GM18499 (cell line): ENCODE results near the gene INSYN2A.

Source experiments
- ATAC-seq: cut with Tn5 transposase; IDR thresholded peaks from one replicate; pipeline ENCODE4 v1.9.1; 2021; ENCODE audit warnings: moderate number of reproducible peaks; ENCODE audit not compliant: insufficient read depth, unreplicated experiment

Gene INSYN2A, protein sequence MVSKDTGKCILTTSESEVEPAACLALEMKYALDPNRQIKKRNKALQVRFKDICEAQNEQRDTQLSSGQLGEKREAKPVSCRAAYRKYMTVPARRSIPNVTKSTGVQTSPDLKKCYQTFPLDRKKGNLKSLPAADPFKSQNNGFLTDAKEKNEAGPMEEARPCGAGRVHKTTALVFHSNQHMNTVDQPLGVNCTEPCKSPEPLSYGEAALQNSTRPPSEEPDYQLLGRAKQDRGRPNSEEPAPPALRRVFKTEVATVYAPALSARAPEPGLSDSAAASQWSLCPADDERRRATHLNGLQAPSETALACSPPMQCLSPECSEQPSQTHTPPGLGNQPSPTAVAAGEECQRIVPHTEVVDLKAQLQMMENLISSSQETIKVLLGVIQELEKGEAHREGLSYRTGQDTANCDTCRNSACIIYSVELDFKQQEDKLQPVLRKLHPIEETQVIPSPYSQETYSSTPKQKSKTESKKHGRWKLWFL

DNA sequence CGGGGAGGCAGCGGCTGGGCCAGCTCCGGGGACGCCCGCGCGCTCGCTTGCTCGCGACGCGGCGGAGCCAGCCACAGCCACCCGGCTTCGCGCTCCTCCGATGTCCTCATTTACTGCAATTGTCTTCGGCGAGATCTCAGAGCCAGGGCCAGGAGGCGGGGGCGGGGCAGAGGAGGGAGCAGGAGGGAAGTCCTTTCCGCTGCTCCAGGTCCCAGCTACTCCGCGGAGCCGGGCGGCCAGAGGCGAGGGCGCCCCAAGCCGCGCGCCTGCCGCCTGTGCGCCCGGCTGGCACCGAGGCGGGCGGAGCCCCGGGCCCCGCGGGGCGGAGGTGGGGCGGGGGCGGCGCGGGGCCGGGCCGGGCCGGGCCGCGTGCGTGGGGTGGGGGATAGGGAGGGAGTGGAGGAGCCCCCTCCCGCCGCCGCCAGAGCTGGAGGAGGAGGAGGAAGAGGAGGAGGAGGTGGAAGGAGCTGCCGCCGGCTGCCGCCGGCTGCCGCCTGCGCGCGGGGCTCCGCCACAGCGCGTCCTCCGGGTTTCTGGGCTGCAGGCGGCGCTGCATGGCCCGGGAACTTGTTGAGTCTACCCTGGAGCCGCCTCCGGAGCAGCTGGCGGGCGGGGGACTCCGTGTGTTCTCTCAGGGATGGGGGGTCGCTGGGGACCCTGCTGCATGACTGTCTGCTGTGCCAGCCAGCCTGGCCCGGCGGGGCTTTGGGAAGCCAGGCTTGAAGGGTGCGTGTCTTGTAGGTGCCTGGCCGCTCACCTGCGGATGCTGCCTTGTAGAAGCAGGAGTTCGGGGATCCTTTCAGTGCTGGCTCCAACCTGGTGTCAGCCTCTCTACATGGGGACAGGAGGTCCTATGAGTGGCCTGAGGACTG, at the start of gene INSYN2A:
Gene INSYN2A, minus strand, starts transcription at position 310 of the 872 bp plus-strand sequence. CDS start 20,196 bp downstream, outside the sequence.
- no peak for ATAC-seq

DNA sequence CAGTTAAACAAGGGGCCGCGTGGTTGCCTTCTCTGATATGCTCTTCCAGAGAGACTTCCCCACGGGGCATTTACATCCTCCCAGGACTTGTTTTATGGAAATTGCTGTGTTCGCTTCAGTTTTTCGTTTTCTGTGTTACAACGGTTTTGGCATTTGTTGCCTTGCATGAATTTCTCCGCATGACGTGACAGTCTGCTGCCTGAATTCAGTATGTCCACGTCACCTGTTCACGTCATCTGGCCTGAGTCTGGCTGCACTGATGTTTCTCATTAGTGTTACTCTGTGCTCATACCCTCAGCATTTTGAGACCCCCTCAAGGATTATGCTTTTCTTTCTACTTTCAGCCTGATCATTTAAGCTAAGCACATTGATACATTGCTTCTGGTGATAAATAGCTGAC, 49.1 kb upstream of the INSYN2A start:
- ATAC-seq, result no peak

DNA sequence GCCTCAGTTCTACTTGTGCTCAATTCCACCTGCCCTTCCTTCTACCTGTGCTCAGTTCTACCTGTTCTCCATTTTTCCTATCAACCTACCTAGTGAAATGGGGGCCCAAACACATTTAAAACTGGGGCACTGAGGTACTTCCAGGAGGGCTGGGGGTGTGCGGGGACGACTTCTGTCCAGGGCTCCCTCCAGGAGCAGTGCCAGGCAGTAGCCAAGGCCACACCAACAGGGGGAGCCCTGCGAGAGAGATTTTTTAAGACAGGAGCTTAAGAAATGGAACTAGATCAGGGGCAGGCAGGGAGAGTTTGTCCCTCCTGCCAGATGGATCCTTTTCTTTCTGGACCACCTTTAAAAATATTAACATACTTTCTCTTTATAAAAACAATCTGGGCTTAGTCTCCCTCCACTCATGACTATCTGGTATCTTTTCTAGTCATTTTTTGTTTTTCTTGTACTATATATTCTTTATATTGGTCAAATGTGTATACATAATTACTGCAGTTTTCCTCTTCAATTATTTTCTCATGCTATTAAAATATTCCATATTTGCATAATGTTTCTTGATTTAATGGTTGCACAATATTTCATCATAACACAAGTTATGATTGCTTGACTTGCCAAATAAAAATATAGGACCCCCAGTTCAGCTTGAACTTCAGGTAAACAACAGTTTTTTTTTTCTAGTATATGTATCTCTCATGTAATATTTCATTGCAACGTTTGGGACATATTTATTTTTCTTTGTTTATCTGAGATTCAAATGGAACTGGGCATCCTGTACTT, 47.3 kb upstream of the INSYN2A start:
- ATAC-seq, result no peak

DNA sequence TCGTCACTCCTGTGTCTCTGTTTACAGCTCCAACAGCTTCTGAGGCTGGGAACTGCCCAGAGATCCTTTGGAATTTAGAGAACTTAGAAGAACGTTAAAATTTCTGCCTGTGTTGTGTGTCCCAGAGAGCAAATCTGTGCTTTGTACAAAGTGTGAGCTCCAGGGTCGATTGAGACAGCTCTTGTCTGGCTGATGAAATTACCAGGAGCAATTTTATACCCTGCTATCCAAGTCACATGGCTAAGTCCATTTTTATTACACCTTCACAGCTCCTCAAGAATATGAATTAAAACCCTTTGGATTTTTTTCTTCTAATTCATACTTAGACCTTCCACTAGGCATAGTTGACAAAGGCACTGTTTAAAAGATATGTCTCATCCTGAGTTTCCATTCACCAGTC, 46.5 kb upstream of the INSYN2A start:
- no peak for ATAC-seq

DNA sequence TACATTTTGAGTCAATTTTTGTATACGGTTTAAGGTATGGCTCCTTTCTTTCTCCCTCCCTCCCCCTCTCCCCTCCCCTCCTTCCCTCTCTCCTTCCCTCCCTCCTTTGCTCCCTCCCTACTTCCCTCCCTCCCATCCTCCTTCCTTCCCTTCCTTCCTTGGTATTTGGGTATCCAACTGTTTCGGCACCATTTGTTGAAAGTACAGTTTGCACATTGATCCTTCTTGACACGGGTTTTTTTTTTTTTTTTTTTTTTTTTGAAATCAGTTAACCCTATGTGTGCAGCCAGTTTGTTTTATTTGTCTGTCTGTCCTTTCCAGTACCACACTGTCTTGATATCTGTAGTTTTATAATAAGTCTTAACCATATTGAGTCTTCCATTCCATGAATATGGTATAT, 39.9 kb upstream of the INSYN2A start:
- ATAC-seq, result no peak

DNA sequence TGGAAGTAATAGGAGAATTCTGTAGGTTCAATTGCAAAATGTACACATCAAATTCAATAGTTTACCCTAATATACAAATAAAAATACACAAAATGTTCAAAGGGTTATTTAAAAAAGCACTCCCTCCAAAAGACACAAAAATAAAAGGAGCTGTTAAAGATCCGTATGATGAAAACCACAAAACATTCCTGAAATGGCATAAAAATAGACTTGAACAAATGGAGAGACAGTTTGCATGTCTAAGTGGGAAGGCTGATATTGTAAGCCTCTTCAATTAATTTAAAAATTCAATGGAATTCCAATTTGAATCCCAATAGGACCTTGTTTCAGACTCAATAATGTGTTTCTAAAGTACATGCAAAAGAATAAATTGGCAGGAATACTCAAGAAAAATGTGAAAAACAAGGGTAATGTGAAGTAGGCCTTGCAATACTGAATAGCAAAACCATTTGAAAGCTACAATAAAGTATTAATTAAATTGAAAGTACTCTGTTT, 38.0 kb upstream of the INSYN2A start:
- ATAC-seq, result no peak

DNA sequence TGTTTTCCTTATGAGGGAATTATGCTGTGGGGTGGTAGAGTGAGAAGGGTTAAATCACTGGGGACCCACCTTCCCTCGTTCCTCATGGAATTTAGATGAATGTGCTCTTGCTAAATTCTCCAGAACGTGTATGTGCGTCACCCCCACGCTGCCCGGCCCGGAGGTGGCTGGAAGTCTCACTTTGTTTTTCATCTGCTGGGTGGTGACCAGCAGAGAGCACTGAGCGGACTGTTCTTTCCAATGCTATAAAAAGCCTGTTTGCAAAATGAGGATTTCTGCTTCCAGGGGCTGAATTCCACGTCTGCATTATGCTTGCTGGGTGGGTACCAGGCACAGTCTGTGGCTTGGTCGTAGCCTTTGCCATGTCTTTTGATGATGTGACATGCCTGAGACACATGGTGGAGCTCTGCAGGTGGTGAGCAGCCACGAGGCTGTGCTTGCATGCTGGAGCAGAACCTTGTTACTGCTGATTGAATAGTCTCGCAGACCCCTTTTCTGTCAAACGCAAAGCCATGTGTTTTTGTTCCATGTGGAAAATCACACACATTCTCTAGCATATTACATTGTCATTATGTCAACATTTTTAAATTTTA, 31.9 kb upstream of the INSYN2A start:
- ATAC-seq, result no peak

DNA sequence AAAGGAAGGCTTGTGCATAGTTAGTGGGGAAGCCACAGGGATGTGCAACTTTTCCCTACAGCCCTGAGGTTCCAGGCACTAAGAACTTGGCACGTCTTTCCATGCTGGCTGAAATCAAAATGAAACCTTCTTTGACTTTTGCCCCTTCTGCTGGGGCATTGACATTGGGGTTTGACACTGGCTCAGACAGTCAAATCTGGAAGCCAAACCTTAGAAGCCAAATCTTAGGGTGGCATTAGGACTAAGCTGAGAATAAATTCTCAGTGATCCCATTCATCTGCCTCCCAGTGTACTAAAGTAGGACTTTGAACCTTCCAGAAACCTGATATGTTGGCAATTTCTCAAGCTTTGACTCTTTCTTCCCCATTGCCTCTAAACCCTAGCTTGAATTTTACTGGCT, 31.3 kb upstream of the INSYN2A start:
- no peak for ATAC-seq

DNA sequence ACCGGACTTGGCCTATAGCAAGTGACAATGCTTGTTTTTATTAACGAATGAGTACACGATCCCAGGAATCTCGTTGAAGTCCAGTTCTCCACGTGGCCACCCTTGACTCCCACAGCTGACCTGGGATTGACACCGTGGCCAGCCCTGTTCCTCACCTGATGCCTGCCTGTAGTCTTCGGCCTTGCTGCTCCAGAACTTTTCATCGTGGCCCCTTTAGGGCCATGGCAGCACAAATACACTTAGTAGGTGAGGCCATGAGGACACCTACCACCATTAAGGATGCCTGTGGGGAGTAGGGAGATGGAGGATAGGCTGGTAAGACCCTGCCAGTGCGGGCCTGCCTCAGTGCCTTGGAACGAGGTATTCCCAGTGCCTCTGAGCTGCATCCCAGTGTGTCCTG, 30.6 kb upstream of the INSYN2A start:
- ATAC-seq, result no peak

DNA sequence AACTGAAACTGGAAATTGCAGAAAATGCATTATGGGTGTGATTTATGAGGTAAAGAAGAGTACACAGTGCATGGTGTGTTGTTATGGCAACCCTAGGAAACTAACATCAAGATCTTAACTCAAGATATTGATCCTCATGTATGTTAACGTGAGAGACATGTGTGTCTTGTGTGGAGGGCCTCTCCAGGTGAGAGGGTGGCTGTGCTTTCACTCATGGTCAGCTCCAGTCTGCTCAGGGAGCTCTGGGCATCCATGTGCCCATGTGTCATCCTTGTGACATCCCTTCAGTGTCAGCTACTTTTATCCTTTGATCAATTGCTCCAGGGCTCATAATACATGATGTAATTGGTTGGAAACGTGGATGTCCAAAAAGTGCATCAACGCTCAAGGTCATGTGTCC, 24.9 kb upstream of the INSYN2A start:
- ATAC-seq, result no peak

DNA sequence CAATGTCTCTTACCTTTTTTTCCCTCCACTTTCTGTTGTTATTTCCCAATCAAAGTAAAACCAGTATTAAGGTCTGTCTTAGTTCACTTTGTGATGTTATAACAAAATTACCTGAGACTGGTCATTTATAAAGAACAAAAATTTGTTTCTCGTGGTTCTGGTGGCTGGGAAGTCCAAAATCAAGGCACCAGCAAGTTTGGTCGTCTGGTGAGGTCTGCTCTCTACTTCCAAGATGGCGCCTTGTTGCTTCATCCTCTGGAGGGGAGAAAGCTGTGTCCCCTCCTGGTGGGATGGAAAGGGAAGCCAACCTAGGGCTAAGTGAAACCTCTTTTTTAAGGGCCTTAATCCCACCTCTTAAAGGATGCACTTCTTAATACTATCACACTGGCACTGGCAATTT, 22.3 kb upstream of the INSYN2A start:
- no peak for ATAC-seq

DNA sequence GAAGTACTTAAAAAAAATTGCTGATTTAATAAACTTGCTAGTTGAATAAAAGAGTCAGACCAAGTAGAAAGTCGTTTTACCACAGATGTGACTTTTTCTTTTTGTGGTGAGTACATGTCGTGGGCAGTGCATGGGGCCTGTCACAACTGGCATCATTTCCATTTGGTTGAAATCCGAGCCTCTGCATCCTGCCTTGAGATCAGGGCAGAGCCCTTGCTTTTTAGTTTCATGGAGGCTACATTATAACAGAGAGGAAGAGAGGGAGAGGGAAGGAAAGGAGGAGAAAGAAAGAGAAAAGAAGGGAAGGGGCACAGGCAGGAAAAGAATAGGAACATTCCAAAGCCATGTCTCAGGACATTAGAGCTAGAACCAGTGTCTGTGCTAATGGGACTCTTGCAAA, 20.4 kb upstream of the INSYN2A start:
- no peak for ATAC-seq

DNA sequence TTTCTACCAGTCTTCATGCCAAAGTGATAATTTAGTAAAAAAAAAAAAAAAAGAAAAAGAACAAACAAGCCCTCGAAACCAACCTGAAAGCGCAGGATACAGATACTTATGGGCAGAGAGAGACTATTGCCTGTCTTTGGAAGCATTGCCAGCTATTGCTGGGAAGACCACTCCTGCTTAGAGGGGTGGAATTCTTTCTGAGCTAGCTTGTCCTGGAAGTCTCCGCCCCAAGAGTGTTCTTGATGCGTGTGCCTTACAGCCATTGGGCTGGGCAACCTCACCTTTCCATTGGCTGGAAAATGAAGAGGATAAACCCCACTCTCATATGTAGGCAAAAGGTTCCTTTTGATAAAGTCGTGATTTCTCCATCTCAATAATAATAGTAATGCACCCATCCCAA, 19.9 kb upstream of the INSYN2A start:
- ATAC-seq, result no peak

DNA sequence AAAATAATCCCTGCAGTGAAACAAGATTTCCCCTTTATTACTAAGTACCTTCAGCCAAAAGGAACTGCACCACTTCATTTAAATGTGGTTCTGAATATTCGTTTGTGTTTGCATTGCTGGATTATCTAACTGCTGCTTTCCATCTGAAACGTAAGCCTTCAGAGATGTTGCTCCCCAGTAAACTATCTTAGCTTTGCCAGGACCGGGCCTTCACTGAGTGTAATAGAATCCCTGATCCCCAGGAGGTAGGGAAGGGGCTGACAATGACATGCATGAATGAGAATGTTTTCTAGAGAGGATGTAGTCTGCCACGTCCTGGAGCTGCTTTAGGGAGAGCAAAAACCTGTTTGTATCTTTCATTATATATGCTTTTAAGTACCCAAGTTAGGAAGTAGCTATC, 19.5 kb upstream of the INSYN2A start:
- ATAC-seq, result no peak

DNA sequence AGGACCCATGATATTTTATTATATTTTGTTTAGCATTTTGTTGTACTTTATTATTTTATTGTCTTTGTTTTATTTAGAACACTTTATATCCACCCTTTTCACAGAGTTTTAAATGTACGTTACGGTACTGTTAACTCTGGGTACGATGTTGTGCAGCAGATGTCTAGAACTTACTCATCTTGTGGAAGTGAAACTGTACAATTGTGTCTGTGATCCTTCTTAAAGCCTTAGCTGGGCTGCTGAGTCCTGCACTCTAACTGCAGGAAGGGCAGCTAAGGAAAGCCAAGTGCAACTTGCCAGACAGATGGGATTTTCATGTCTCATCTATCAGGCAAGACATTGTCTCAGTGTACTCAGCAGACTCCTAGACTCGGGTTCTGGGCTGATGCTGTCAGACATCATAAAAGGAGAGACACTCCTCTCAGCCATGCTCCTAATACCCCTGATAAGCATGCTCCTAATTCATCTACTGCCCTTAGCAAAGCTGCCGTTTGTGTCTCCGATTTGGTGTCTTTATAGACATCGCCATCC, 14.6 kb upstream of the INSYN2A start:
- no peak for ATAC-seq

DNA sequence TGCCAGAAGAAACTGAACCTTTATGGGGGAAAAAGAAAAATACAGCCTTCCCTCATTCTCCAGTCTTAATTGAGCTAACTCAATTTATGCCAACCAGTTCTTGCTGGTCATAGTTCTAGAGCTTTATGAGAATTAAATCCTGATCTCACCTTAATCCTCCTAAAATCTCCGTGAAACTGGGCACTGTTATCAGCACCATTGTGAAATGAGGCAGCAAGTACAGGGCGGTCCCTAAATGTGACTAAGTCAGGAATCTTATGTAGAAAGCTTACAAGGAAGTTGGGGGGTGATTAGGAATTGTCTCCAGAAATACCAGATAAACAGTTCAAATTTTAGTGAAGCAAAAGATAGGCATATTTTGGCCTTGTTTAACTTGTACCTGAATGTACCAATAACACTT, 10.7 kb upstream of the INSYN2A start:
- ATAC-seq, result no peak

DNA sequence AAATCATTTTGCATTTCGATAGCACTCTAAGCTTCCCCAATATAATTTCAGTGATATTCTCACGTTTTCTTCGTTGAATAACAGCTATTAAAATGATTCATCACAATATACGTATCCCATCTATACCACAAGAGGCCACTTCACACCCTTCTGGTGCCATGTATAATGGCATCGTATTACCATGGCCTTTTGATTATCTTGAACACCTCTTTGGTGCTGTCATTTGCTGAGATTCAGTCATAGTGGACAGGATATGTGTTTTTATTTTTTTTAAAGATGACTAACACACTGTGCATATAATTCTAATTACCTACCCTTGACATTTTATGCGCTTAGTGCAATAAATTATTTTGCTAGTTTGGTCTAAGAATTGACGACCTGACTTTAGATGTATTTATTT, 6.7 kb upstream of the INSYN2A start:
- no peak for ATAC-seq

DNA sequence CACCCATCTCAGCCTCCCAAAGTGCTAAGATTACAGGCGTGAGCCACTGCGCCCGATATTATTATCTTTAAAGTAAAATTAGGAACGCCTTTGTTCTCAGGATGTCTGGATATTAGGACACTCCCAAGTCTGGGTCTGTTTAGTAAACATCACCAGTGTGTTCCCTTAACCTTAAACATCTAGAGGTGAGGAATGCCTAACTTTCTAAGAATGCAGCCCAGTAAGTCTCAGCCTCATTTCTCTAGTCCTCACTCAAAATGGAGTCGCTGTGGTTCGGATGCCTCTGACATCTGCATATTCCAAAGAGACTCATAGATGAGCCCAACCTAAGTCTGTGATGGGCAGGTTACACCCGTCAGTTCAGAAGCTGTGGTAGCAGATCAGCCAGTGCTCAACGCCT, 4.3 kb upstream of the INSYN2A start:
- no peak for ATAC-seq

DNA sequence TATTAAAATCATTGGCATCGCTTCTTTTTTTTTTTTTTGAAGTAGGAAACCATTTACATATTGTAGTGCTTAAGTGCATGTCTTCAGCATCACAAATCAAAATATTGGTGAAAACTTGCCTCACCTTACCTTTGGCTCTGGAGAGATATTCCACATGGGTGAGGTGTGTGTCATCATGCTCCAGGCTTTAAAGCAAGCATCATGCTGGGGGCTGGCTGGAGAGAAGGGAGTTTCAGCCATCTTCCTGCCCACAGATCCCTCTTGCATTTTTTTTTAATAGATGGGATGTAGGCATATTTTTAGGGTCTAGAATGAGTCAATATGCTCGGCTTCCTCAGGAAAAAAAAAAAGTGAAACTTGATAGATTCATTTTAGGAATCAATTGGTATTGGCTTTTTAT, 2.3 kb upstream of the INSYN2A start:
- ATAC-seq, result no peak

DNA sequence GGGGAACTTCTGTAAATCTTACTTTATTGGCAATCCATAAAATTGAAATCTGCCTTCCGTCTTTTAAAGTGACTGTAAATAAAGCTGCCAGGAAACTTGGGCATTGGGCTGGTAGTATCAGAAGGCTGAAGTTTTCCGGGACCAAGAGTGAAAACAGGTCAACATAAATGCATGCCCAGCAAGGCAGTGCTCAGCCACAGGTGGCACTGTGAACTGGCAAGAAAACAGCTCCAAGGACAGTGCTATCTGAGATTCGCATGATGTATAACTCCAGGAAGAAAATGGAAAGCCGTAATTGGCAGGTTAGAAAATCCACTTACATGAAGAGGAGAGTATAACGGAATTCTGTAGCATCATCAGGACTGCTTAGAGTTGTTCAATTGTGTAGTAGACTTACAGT, 1.9 kb upstream of the INSYN2A start:
- ATAC-seq, result no peak
